GM19023 (cell line): ENCODE measurements around the gene P4HB.

Experiments
- ATAC-seq: cut with Tn5 transposase; IDR thresholded peaks from one replicate; pipeline ENCODE4 v1.9.1; 2021; ENCODE audit warnings: mild to moderate bottlenecking, moderate library complexity; ENCODE audit not compliant: unreplicated experiment

P4HB gene

DNA sequence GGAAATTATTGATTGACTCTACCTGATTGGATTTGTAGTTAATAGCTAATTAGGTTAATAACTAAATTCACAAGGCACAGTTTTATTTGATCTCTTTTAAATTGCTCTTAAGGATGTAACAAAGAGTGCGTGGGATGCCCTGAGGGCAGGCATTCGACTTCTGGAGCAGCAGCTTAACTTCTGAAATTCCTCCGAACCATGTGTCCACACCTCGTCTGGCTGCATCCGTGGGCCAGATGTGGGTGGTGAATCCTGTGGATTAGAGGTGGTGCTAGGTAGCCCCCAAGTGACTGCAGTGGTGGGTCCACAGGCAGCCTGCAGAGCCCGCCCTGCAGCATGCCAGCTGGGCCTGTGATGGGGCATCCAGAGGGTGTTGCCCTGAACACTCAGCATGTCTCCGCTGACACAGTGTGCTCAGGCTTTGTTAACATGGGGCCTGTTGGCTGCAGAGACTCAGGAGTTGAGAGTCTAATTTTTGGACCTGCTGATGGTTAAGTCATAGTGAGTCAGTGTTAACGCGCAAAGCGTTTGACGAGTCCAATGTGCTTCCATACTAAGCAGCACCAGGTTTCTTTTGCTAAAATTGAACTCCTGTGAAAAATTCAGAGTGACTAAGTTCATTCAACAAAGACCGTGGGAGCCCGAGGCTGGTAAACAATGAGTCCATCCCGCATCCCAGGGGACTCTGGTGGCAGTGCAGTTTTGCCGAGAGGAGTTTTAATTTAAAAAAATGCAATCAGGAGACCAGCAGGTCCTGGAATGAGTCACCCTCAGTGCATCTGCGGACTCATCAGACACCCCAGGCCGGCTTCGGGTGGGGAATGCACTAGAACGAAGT, 37.9 kb upstream of the P4HB start:
- no peak for ATAC-seq

DNA sequence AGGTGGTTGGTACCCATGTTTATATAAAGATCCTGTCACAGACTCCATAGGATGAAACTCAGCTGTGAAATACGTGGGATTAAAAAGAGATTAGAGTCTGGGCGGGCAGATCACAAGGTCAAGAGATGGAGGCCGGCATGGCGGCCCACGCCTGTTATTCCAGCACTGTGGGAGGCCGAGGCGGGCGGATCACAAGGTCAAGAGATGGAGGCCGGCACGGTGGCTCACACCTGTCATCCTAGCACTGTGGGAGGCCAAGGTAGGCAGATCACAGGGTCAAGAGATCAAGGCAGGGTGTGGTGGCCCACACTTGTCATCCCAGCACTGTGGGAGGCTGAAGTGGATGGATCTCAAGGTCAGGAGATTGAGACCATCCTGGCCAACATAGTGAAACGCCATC, 35.1 kb upstream of the P4HB start:
- ATAC-seq = no peak

DNA sequence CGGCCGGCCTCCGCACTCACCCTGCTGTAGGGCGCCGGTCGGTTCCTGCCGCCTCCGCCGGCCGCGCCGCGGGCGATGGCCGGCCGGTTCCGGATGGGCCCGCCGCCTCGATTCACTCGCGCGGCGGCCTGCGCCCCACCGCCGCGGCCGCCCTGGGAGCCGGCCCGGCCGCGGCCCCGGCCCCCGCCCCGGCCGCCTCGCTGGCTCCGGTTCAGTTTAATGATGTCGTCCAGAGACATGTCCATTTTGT, 30.9 kb upstream of the P4HB start:
- ATAC-seq = no peak

DNA sequence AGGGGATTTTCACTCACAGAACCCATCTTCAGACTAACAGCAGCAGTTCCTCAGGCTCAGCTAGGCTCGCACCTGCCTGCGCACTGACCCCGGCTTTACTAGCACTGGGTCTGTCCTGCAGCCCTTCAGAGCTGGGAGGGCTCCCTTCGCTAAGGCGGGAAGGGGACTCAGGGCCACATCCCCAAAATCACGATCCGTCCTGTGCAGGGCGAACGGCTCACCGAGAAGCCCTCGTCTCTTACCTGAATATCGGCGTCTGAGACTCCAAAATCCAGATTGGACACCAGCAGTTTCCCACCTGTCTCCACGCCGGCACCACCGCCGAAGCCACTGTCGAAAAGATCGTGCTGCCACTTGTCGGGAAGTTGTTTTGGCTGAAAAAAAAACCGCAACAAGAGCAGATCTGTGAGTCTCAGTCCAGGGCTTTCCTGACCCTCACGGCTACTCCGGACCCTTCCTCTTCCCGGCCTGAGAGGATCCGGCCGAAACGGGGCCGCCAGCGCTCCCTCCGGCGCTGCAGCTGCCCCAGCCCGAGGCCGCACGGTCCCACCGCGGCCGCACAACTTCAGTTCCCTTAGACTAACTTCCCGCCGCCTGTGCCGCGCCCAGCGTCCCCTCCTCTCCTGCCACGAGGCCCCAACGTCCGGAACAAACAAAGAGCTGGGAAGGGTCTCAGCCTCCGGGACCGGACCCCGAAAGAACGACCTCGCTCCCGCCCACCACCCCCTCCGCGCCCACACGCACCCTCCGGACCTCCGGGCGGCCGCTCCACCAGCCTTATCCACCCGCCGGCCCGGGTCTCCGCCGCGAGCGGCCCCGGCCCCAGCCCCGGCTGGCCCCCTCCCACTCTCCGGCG, 30.3 kb upstream of the P4HB start:
- ATAC-seq = peak; percentile 22

DNA sequence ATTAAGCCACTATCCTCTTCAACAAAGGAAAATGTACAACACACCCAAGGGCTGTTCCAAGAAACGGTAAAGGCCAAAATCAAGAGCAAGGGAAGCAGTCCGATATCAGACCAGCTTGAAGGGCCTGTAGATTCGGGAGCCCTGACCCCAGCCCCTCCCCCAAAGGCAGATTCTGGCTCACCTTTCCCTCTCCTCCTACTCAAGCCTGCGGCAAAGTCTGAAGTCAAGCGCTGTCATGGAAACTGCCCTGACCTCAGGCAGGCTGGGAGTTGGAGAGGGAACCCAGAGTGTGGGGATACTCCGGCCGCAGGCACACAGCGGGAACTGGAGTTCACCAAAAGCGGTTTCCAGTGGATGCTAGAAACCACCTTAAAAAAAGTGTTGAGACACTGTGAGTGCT, 29.3 kb upstream of the P4HB start:
- ATAC-seq = no peak

DNA sequence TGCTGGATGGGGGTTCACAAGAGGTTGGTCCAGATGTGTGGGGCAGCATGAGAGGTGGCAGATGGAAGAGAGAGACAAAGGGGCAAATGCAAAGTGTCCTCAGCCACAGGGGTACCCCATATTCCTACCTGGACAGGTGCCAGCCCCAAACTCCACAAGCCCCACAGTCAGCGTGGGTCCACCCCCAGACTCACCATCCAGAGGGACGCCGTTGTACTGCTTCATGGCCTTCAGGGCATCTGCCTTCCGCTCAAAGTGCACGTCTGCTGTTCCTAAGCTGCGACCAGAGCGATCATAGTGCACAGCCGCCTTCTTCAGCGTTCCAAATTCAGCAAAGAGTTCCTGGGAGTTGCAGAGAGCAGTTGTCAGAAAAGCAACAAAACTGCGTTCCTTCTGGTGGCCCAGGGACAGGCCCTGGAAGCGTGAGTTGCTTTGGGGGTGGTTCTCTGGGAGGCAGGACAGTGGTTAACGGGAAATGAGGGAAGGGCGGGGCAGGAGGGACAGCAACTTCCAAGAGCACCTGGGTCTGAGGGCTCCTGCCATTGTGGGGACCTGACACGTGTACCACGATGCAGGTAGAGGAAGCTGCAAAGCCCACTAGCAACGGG, 28.8 kb upstream of the P4HB start:
- no peak for ATAC-seq

DNA sequence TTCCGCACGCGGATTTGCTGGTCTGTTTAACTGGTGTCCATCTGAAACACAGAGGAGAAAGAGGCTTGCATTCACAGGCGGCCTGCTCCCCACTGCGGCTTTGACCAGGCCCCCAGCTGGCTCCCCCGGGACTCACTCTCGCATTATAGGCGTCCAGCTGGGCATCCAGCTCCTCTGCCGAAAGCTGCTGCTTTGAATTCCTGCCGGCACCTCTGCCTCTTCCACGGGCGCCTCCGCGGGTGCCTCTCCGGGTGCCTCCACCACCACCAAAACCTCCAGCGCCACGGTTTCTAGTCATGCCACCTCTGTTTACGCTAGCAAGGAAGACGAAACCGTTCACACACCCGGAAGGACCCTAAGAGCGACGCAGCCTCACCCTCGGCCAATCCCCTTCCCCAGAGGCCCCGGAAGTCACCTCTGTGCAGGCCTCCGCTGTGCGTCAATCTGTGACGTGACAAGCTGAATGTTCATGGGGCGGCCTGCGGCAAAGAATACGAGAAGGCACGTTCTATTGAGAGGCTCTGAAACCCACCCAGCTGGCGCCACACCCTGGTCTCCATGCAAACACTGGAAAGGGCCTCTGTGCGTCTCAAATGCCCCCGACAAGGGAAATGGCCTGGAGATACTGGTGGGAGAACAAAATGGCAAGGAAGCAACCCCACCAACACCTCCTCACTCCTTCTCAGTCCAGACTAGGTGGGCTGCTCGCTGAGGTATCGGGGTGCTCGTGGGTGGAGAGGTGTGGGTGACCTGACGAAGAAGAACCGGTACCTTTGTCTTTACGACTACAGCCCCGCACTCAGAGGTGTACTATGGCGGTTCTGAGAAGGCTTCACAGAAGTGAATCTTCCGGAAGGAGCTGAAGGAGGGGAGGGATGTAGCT, 28.0 kb upstream of the P4HB start:
- no peak for ATAC-seq

DNA sequence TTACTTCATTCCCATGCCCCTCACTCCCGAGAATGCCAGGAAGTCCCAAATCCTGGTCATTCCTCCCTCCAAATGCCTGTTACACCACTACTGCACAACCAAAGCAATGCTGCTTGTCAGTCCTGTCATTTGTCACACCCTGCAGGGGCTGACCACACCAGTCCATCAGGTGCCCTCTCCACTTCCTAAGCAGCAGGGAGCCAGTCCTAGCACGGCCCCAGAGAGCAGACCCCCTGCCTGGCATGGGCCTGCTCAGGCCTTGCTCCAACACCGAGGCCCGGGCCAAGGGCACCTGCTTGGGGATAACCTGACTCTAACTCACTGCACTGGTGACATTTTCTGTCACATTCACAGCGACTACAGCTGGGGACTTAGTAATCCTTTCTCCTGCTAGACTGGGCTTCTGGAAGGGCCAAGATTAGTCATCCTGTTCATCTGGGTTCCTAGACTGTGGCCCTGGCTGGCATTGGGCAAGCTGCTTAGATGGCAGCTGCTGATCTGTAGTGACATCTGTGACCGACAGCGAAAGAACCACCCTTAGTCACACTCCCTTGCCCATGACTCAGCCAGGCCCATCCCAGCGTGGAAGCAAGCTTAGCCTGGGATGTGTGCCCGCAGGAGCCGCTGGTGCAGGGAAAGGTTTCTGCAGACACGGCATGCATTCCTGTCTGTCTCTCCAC, 25.7 kb upstream of the P4HB start:
- ATAC-seq = no peak

DNA sequence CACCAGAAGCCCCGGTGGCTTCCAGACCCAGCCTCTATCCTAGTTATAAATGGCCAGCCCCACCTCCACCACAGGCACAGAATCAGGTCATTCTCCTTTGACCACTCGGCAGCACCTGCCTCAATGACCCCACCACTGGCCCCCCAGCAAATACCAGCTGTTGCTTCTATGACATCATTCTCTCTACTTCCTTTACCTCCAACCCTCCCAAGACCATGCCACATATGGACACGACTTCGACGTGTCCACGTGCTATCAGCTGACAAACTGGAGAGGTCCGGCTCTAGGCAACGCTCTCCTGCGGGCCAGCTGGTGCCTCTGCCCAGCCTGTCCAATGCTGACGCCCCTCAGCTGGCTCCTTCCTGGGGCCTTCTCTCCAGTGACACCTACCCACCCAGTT, 25.1 kb upstream of the P4HB start:
- ATAC-seq = no peak

DNA sequence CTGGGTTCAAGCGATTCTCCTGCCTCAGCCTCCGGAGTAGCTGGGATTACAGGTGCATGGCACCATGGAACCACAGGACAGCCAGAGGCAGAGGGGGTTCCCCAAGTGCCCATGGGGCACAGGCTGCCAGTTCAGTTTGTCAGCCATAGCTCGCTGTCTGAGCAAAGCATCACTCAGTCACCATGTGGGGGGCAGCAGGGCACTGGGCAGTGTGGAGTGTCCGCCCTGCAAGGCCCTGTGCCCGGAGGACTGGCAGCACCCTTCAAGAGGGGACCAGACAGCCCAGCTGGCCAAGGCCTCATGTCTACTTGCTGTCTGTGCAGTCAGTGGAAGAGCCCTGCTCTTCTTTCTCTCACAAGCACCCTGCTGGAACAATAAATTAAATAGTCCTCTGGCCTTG, 24.6 kb upstream of the P4HB start:
- ATAC-seq = no peak

DNA sequence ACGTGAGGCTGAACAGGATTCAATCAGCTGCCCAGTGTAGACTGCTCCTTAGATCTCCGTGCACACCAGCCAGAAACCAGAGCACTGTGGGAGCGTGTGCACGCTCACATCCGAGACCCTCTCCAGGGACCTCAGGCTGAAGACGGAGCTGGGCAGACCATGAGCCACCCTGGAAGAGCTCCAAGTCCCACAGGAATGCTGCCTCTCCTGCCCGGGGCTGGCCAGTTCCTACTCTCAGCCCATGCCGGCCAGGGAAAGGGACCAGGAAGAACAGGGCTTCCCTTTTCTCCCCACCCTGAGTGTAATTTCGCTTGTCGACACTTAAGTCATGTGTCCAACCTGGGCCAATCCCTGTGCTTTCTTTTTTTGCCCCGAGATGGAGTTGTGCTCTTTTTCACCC, 24.2 kb upstream of the P4HB start:
- ATAC-seq = no peak

DNA sequence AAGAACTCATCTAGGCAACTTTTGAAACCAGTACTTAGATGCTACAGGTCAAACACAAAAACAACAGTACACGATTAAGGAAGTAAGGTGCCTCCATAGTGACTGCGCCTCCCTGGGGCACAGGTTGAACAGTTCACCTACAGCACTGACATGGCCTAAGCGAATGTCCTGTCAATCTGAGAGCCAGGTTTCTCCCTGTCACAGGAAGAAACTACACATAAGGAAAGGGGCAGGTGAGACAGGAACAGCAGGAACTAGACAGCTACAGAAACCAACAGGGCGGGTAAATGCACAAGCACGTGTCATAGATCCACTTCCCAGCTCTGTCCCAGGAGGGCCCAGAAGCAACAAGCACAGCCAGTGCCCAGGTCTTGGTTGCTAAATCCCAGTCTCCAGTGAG, 18.8 kb upstream of the P4HB start:
- ATAC-seq = no peak

DNA sequence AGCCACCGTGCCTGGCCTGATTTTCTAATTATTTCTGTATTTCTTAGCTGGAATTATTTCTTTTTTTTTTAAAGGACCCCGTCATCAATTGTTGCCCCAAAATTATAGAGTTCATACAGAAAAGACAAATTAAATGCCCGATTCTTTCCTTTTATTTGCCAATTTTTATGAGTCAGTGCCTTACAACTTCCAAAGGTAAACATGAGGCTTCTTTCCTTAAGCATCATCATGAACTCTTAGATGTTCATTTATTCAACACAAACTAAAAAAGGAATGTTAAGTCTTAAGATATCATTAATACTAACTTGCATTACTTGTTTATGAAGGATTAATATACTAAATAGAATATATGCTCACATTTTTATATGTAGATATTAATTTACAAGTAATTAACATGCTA, 18.0 kb upstream of the P4HB start:
- no peak for ATAC-seq

DNA sequence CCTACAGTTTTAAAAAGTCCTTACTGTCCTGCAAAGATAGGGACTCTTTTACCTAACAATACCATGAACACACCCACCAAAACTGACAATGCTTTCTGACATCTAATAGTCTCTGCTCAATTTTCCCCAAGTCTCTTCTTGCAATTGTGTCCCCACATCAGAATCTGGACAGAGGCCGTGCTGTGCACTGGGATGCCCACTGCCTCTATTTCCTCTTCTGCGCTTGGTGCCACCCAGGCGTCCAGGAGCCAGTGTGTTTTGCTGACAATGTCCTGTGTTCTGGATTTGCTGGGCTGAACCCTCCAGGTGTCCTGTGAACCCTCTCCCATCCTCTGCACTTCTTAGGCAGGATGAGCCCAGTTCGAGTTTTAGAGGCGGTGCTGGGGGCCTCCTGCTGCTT, 17.2 kb upstream of the P4HB start:
- no peak for ATAC-seq

DNA sequence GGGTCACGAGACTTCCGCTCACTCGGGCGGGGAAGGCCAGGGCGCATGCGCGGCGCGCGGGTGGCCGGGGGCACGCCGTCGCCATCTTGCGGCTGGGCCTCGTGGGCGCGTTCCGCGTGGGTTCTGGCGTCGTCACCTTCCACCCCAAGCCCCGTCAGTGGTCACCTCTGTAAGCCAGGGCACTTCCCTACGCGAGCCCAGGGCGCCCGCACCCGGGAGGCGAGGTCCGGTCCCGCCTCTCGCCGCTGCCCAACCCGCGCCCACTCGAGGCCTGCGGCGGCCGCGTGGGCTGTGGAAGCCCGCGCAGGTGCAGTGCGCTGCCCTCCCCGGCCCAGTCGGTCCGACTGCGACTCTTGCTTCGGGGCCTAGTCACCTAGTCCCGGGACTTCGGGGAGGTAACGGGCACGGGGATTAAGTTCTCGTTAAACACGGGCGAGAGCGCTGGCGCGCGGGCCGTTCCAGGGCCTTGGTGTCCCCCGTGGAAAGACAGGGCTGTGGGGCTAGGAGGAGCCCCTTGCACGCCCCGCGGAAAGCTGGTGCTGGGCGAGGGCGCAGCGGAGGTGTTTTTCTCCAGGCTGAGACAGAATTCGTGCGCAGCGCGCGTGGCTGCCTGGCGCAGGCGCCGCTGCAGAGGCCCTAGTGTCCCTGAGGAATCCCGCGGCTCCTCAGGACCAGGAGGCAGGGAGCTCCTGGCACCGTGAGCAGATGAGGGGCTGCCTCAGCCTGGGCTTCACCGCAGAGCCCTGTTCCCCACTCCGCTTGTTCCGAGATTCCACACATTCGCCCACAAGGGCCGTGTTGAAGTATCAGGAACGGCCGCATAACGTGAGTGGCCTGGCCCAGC, 11.3 kb upstream of the P4HB start:
- peak; percentile 56 for ATAC-seq

DNA sequence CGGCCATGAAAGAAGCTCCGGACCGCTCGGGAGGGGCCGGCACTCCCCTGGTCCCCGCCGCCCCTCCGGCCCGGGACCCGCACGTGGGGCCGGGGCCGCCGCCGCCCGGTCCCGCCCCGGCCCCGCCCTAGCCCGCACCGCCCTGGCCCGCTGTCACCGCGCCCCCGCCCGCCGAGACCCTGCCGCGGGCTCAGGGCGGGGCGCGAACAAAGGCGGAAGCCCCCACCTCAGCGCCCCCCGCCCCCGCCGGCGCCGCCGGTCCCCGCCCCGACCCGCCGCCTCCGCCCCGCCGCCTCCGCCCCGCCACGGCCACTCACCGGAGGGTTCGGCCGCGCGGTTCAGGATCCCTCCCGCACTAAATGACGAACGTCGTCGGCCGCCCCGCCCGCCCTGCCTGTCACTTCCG, 10.6 kb upstream of the P4HB start, which contains the start of gene ARHGDIA:
TSS of gene ARHGDIA (minus strand) at position 357 of the 406 bp plus-strand sequence. CDS start 1,407 bp downstream, outside the sequence.
- ATAC-seq = peak; percentile 24

DNA sequence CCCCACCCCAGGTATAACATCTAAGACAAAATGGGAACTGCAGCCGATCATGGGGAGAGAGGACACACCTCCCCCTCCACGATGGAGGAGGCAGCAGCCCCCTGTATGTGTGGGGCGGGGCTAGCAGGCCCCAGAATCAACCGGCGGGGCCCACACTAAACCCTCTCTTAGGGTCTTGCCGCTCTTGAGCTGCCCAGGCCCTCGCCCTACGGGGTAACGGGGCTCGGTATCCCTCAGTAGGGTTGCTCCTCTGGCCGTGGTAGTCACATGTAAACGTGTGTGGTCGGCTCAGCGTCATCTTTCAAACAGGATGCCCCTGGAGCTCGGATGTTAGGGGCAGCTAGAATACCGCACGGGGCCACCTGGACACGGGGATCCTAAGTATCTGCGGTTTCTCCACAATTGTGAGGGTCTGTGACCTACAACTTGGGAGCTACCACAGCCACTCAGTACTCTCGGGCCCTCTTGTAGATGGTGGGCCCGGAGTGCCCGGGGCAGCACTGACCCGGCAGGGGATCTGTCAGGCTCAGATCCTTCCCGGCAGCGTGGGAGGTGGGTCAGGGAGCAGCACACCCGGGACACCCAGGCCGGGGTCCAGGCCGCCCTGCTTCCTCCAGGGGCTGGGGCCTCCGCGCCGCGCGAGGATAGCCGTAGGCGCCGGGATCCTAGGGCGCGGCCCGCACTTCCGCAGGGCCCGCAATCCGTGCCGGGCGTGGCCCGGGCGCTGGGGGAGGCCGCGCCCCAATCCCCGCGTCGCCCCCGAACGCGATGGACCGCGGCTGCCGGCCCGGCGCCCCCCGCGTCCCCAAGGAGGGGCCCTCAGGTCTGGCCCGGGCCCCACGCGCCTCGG, 10.0 kb upstream of the P4HB start:
- peak; percentile 18 for ATAC-seq
